ENCODE results near the gene ZNF750. TPM values are rescaled to one million over a fixed set of nuclear protein-coding genes. Genes with fewer than 3 reads are reported as not detected.

ZNF750 gene
- total and polyA plus RNA-seq, 2 donors (not counting 3 experiments of a cell fraction or from before 2014, with no cell fraction given): 0.15 to 0.80 TPM

DNA sequence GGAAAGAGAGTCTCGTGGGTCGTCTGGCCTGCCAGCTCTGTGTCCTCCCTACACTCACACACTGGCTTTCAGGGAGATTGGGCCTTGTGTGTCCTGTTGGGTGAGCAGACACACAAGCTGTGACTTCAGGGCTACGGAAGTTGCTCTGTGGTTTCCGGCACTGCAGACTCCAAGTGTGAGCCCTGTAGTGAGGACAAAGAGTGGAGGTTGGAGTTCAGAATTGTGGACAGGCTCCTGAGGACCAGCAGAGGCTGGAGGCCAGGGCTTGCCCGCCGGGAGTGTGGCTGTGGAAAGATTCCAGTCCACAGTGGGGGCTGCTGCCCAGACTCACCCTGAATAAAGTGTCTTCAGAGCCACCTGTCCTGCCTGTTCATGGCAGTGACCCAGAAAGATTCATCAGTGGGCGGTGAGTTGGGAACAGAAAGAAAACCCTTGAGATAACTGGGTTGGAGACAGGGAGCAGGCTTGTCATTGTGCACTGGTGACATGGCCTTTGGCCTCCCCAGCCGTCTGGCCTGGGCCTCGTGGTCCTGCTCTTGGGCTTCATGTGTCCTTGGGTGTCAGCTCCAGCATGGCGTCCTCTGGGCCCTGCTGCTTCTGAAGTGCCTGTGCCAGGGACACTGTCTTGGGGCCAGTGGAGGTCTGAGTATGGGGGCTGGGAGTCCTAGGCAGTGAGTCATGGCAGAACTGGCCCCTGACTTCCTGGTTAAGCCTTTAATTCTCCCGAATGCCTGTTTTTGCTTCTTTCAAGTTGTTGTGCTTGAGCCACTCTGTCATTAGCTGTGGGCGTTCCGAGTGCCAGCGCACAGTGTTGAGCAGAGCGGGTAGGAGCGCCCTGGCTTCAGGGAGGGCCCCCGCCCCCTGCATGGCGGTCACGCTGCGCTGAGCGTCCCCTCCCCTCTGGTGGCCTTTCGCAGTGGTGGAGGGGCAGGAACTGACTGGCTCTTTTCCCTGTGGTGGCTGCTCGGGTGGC is 19.9 kb upstream of the ZNF750 start:
- Histone ChIP-seq H2AFZ (ENCODE audit: low read depth, low read length) (no peak overlapping the region), H4K20me1 (replicated peaks; ENCODE audit: control insufficient read depth, extremely low read depth, insufficient read depth, low read length) (no peaks in the 10 kb centered on the region), H3K27ac (ENCODE audit: insufficient read depth, low read depth, low read length) (peak overlapping the region; percentile 80), H3K36me3 (ENCODE audit: control insufficient read depth in 2 of 2, extremely low read depth in 1 of 2, insufficient read depth in 2 of 2, low read length in 2 of 2) (peaks cover 0 to 3% of the 10 kb centered on the region in 2 experiments), H3K4me3 (replicated peaks in 1 of 3; ENCODE audit: insufficient read depth in 1 of 3, low read depth in 1 of 3, low read length in 3 of 3) (no peak overlapping the region), H3K4me1 (ENCODE audit: control insufficient read depth, extremely low read depth, insufficient read depth, low read length) (peaks cover 25% of the 10 kb centered on the region), H3K4me2 (ENCODE audit: insufficient read depth, low read length) (peak overlapping the region; percentile 54), H3K79me2 (ENCODE audit: control insufficient read depth, insufficient read depth, low read length) (peaks cover 43% of the 10 kb centered on the region), H3K9ac (replicated peaks; ENCODE audit: extremely low read depth, insufficient read depth, low read length) (peak overlapping the region; percentile 33), H3K9me3 (replicated peaks; ENCODE audit: control insufficient read depth, insufficient read depth, low read length) (no peaks in the 10 kb centered on the region), H3K9me1 (replicated peaks; ENCODE audit: control insufficient read depth, extremely low read depth, insufficient read depth, low read length) (no peaks in the 10 kb centered on the region), H3K27me3 (ENCODE audit: control insufficient read depth in 2 of 2, insufficient read depth in 2 of 2, low read length in 2 of 2) (no peaks in the 10 kb centered on the region)
- peak; percentile 91 for DNase-seq (ENCODE audit: low read depth, low spot score)
- BruUV-seq (replicated peaks): TSS peak; percentile 85
- intact Hi-C loops (cut with micrococcal nuclease) (loop anchor here (1.0 kb wide), 3 partner anchors 12 to 17 kb away; no protein-coding TSS in a partner anchor), dilution Hi-C loops (cut with MboI; ENCODE audit: extremely low pct_ligation_motif_present, low sequenced_read_pairs) (no loop called here)
- CTCF ChIA-PET: interaction anchor here (1.0 to 2.0 kb wide), 6 partner anchors 10 to 78 kb away, joined by 3 to 8 read pairs (median 4); no protein-coding TSS in a partner anchor
- POLR2A ChIA-PET: no interaction called here
- peak; percentile 99 for FAIRE-seq
- TF ChIP-seq FOS (IDR thresholded peaks at IDR 0.05; ENCODE audit: borderline replicate concordance, insufficient read depth, low read length) (peak; percentile 90), GATA2 (IDR thresholded peaks at IDR 0.05; ENCODE audit: insufficient read depth, insufficient read length, low read depth, low read length) (no peak), JUN (IDR thresholded peaks at IDR 0.05; ENCODE audit: borderline replicate concordance, insufficient read depth, insufficient read length, low read depth) (peak; percentile 77), MYC (IDR thresholded peaks at IDR 0.05; ENCODE audit: low read depth, low read length) (no peak), POLR2AphosphoS5 (IDR thresholded peaks at IDR 0.05; ENCODE audit: insufficient read depth, low read depth, low read length) (peak; percentile 56), POLR2A (IDR thresholded peaks at IDR 0.05; ENCODE audit: low read depth, low read length) (peak; percentile 53), EZH2 (IDR thresholded peaks at IDR 0.05; ENCODE audit: borderline replicate concordance, low read depth, low read length, severe bottlenecking) (no peak)
- TF ChIP-seq, protein P1, sequence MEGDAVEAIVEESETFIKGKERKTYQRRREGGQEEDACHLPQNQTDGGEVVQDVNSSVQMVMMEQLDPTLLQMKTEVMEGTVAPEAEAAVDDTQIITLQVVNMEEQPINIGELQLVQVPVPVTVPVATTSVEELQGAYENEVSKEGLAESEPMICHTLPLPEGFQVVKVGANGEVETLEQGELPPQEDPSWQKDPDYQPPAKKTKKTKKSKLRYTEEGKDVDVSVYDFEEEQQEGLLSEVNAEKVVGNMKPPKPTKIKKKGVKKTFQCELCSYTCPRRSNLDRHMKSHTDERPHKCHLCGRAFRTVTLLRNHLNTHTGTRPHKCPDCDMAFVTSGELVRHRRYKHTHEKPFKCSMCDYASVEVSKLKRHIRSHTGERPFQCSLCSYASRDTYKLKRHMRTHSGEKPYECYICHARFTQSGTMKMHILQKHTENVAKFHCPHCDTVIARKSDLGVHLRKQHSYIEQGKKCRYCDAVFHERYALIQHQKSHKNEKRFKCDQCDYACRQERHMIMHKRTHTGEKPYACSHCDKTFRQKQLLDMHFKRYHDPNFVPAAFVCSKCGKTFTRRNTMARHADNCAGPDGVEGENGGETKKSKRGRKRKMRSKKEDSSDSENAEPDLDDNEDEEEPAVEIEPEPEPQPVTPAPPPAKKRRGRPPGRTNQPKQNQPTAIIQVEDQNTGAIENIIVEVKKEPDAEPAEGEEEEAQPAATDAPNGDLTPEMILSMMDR (IDR thresholded peaks at IDR 0.05; ENCODE audit: extremely low read depth in 1 of 2, insufficient read depth in 1 of 2, low read depth in 1 of 2, low read length in 2 of 2): no peak
- TF ChIP-seq, protein P2, sequence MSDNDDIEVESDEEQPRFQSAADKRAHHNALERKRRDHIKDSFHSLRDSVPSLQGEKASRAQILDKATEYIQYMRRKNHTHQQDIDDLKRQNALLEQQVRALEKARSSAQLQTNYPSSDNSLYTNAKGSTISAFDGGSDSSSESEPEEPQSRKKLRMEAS (IDR thresholded peaks at IDR 0.05; ENCODE audit: insufficient read depth, insufficient read length): no peak
